ENCODE results near the gene ADD2.
"Not testable (repeated sequence)": the region's sequence is repeated elsewhere in the genome, so short reads cannot be mapped to it uniquely, and the experiment has no call there.

Gene ADD2, protein sequence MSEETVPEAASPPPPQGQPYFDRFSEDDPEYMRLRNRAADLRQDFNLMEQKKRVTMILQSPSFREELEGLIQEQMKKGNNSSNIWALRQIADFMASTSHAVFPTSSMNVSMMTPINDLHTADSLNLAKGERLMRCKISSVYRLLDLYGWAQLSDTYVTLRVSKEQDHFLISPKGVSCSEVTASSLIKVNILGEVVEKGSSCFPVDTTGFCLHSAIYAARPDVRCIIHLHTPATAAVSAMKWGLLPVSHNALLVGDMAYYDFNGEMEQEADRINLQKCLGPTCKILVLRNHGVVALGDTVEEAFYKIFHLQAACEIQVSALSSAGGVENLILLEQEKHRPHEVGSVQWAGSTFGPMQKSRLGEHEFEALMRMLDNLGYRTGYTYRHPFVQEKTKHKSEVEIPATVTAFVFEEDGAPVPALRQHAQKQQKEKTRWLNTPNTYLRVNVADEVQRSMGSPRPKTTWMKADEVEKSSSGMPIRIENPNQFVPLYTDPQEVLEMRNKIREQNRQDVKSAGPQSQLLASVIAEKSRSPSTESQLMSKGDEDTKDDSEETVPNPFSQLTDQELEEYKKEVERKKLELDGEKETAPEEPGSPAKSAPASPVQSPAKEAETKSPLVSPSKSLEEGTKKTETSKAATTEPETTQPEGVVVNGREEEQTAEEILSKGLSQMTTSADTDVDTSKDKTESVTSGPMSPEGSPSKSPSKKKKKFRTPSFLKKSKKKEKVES

DNA sequence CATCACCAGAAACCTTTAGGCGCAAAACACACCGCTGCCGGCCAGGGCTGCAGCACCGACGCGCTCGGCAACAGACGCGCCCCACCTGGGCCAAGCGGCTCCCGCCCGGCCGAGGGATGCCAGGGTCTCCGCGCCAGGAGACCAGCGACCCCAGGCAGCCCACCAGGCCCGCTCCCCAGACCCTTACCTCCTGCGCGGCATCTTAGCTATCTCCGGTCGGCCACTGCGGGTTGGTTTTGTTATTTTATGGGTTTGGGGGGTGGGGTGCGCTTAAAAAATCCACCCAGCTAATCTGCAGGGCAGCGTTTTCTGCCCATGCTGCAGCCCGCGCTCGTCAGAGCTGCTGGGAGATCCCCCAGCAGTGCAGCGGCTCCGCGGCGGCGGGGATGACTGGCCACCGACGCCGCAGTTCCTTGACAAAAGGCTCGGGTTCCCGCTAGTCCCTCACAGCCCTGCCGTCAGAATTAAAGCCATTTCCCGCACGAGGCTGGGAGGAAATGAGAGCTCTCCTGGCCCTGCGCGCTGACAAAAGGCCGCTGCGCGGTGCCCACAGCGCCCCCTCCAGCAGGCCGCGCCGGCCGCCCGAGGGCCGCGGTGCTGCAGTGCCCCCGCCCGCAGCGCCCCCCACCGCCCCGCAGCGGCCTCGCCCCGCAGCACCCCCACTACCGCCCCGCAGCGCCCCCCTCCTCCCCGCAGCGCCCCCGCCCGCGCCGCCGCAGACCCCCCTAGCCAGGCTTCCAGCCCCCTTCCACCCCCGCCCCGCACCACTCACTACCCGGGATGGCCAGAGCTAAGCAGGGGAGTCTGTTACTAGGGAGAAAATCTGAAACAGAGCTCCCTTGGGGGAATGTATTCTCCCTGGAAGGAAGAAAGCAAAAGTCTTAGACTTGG, at the start of gene ADD2:
TSS of gene ADD2 (minus strand) at position 502 of the 891 bp plus-strand sequence. CDS start 61,792 bp downstream, outside the sequence.
- ATAC-seq (replicated peaks; ENCODE audit: extremely low read depth, poor library complexity, severe bottlenecking) (peak; percentile 73), DNase-seq (ENCODE audit: low spot score in 2 of 2) (peak in 1 of 2 donors; percentile 10)
- H3K27me3 Mint-ChIP-seq: peaks cover 89% of the 10 kb centered on the region
- H3K27ac Mint-ChIP-seq (ENCODE audit: low read depth): peak within 1 kb of the TSS; percentile 57
- no peaks in the 10 kb centered on the region for H3K9me3 Mint-ChIP-seq
- peaks cover 3% of the 10 kb centered on the region for H3K36me3 Mint-ChIP-seq (ENCODE audit: insufficient read depth)
- peaks cover 21% of the 10 kb centered on the region for H3K4me1 Mint-ChIP-seq
- H3K4me3 Mint-ChIP-seq: peak within 1 kb of the TSS; percentile 76

DNA sequence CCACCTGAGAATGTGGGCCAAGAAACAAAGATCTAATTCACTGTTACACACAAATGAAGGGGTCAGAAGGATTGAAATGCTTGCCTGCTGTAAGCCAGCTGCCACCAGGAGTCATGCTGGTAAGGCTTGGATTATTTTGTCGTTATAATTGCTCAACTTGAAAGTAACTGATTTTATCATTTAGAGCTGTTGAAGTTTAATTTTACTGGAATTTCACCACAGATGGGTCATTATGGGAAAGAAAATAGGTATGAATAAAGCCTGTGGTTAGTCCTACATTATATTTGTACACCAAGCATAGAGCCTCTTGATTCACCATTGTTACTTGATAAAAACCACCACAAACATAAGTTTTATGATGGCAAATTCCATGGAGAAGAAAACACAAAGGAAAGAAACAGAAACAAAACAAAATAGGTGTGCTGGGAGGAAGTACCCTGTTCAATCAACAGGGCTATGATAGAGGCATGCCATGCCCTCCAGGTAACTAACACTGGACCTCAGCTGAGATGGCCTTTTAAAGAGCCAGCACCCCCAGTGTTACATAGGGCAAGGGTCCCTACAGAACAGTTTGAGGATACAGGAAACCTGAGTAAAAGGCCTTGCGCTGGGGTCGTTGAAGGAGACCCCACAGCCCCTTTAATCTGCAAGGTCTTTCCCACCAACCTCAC, 49.4 kb upstream of the ADD2 start:
- no peaks in the 10 kb centered on the region for H3K4me1 Mint-ChIP-seq
- H3K4me3 Mint-ChIP-seq: no peak overlapping the region
- no peaks in the 10 kb centered on the region for H3K36me3 Mint-ChIP-seq (ENCODE audit: insufficient read depth)
- no peaks in the 10 kb centered on the region for H3K27me3 Mint-ChIP-seq
- no peak for ATAC-seq (replicated peaks; ENCODE audit: extremely low read depth, poor library complexity, severe bottlenecking)
- no peak for DNase-seq (ENCODE audit: low spot score in 2 of 2)
- no peak overlapping the region for H3K27ac Mint-ChIP-seq (ENCODE audit: low read depth)
- no peaks in the 10 kb centered on the region for H3K9me3 Mint-ChIP-seq

DNA sequence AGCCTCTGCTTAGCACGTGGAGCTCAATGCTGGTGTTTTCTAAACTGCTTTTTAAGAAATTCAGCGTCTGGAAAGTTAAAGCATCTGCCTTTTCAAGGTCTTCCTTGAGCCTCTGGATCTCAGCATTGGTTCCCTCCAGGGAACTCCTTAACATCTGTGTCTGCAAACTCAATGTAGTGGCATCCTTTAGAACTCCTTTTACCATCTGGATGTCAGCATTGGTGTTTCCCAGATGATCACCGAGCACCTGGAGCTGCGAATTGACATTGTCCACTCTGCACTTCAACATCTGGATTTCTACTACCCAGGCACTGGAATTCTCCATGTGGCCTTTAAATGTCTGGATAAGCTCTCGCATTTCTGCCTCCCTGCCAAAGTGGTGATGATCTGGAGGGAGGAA, 48.7 kb upstream of the ADD2 start:
- Mint-ChIP-seq H3K27ac (ENCODE audit: low read depth) (no peak overlapping the region), H3K4me3 (no peak overlapping the region), H3K4me1 (no peaks in the 10 kb centered on the region), H3K27me3 (no peaks in the 10 kb centered on the region), H3K36me3 (ENCODE audit: insufficient read depth) (no peaks in the 10 kb centered on the region), H3K9me3 (no peaks in the 10 kb centered on the region)
- DNase-seq (ENCODE audit: low spot score in 2 of 2) (no peak), ATAC-seq (replicated peaks; ENCODE audit: extremely low read depth, poor library complexity, severe bottlenecking) (no peak)

DNA sequence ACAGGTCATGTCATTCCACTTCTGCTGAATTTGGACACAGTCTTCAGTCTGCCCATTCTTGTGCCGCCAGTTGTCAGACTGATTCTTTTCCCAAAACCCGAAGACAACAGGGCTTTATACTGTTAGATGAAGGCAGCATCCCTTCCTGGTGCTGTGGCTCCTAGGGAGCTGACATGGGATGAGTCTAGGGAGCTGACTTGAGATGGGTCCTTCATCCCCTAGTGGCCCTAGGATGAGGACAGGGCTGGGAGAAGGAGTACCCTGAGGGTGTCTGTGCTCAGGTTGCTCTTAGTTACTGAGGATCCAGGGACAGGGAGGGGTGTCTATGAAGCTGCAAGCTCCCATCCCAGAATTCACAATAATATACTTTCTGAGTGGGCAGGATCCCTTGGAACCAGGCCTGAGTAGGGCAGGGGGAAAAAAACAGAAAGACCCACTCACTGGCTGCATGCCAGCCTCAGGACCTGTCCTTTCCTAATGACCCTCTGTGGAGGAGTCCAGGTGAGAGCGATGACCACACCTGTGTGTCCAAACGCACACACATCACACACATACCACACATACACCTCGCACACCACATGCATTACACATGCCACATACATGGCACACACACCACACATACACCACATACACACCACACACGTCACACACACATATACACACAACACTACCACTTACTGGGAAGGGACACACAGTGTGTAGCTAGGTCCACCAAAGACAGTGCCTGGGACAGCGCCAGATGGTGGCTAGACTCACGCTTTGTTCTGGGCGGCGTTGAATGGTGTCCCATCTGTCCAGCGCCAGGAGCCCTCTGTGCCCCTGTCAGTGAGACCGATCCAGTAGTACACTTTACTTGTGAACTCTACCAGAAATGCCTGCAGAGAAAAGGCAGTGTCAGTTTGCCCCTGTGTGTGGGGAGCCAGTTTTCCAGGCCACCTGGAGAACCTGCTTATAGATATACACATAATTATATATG, 41.3 kb upstream of the ADD2 start:
- no peaks in the 10 kb centered on the region for H3K9me3 Mint-ChIP-seq
- H3K27me3 Mint-ChIP-seq: no peaks in the 10 kb centered on the region
- no peaks in the 10 kb centered on the region for H3K4me1 Mint-ChIP-seq
- ATAC-seq (replicated peaks; ENCODE audit: extremely low read depth, poor library complexity, severe bottlenecking) (no peak), DNase-seq (ENCODE audit: low spot score in 2 of 2) (no peak)
- no peak overlapping the region for H3K27ac Mint-ChIP-seq (ENCODE audit: low read depth)
- H3K4me3 Mint-ChIP-seq: no peak overlapping the region
- no peaks in the 10 kb centered on the region for H3K36me3 Mint-ChIP-seq (ENCODE audit: insufficient read depth)

DNA sequence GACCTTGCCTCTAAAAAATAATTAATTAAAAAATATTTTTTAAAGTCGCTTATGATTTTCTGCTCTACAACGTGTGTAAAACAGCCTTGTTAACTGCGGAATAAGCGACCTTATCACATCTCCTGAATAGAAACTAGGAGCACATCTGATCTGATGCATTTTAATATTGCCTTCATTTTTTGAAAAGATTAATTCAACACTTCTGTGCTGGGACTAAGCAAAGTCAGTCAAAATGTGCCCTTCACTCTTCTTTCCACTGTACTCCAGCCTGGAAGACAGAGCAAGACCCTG, 39.8 kb upstream of the ADD2 start:
- DNase-seq (ENCODE audit: low spot score in 2 of 2) (no peak), ATAC-seq (replicated peaks; ENCODE audit: extremely low read depth, poor library complexity, severe bottlenecking) (no peak)
- no peaks in the 10 kb centered on the region for H3K4me1 Mint-ChIP-seq
- H3K4me3 Mint-ChIP-seq: no peak overlapping the region
- no peaks in the 10 kb centered on the region for H3K27me3 Mint-ChIP-seq
- no peaks in the 10 kb centered on the region for H3K9me3 Mint-ChIP-seq
- no peaks in the 10 kb centered on the region for H3K36me3 Mint-ChIP-seq (ENCODE audit: insufficient read depth)
- H3K27ac Mint-ChIP-seq (ENCODE audit: low read depth): no peak overlapping the region

DNA sequence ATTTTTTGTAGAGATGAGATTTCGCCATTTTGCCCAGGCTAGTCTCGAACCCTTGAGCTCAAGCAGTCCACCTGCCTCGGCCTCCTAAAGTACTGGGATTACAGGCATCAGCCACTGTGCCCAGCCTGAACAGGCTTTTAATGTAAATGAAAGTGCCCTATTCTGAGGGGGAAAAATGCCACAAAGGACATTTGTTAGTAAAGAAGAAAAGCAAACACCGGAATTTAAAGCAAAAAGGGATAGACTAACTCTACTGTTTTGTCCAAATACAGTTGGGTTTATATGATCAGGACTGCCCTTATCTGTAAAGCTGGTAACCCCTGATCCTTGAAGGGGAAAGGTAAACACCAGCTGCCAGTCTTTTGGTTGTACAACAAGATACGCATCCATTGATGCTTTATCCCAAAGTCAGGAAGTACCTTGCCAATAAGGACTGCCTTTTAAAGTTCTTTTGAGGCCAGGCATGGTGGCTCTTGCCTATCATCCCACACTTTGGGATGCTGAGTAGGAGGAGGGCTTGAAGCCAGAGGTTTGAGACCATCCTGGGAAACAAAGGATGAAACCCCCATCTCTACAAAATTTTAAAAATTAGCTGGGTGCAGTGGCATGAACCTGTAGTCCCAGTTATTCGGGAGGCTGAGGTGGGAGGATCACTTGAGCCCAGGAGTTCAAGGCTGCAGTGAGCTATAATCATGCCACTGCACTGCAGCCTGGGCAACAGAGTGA, 39.3 kb upstream of the ADD2 start:
- DNase-seq (ENCODE audit: low spot score in 2 of 2): no peak
- no peaks in the 10 kb centered on the region for H3K9me3 Mint-ChIP-seq

DNA sequence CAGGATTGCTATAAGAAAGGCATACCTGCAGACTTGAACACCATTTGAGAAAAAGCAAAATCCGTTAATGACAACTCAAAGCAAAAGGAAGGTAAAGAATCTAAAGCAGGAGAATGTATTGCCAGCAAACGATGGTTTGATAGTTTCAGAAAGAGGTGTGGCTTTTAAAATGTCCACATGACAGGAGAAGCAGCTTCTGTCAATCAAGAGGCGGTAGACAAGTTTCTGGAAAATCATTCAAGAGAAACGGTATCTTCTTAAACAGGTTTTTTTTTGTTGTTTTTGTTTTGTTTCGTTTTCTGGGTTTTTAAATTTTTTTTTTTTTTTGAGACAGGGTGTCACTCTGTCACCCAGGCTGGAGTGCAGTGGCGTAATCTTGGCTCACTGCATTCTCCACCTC, 38.6 kb upstream of the ADD2 start:
- Mint-ChIP-seq H3K4me1 (no peaks in the 10 kb centered on the region), H3K4me3 (no peak overlapping the region), H3K27me3 (no peaks in the 10 kb centered on the region), H3K9me3 (no peaks in the 10 kb centered on the region), H3K36me3 (ENCODE audit: insufficient read depth) (no peaks in the 10 kb centered on the region), H3K27ac (ENCODE audit: low read depth) (no peak overlapping the region)
- no peak for ATAC-seq (replicated peaks; ENCODE audit: extremely low read depth, poor library complexity, severe bottlenecking)
- DNase-seq (ENCODE audit: low spot score in 2 of 2): no peak

More for the DNA sequence above, 39.3 kb upstream of the ADD2 start:
- H3K36me3 Mint-ChIP-seq (ENCODE audit: insufficient read depth): no peaks in the 10 kb centered on the region
- H3K27ac Mint-ChIP-seq (ENCODE audit: low read depth): no peak overlapping the region
- no peak overlapping the region for H3K4me3 Mint-ChIP-seq
- no peaks in the 10 kb centered on the region for H3K4me1 Mint-ChIP-seq
- ATAC-seq (replicated peaks; ENCODE audit: extremely low read depth, poor library complexity, severe bottlenecking): no peak
- H3K27me3 Mint-ChIP-seq: no peaks in the 10 kb centered on the region

DNA sequence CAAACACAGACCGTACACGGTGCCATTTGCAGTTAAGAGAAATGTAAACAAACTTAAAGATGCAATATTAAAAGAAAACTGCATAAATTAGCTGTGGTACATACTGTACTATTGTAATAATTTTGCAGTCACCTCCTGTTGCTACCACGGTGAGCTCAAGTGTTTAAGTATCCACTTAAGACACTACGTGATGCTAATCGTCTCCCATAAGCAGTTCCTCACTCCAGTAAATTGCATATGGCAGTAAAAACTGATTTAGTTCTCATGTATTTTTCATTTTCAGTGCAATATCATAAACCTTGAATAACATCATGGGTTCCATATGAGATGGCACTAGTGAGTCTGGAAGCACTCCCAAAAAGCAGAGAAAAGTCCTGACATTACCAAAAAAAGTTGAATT, 38.0 kb upstream of the ADD2 start:
- no peaks in the 10 kb centered on the region for H3K4me1 Mint-ChIP-seq
- no peak overlapping the region for H3K4me3 Mint-ChIP-seq
- ATAC-seq (replicated peaks; ENCODE audit: extremely low read depth, poor library complexity, severe bottlenecking) (no peak), DNase-seq (ENCODE audit: low spot score in 2 of 2) (no peak)
- no peaks in the 10 kb centered on the region for H3K9me3 Mint-ChIP-seq
- H3K27ac Mint-ChIP-seq (ENCODE audit: low read depth): no peak overlapping the region
- no peaks in the 10 kb centered on the region for H3K27me3 Mint-ChIP-seq
- H3K36me3 Mint-ChIP-seq (ENCODE audit: insufficient read depth): no peaks in the 10 kb centered on the region

DNA sequence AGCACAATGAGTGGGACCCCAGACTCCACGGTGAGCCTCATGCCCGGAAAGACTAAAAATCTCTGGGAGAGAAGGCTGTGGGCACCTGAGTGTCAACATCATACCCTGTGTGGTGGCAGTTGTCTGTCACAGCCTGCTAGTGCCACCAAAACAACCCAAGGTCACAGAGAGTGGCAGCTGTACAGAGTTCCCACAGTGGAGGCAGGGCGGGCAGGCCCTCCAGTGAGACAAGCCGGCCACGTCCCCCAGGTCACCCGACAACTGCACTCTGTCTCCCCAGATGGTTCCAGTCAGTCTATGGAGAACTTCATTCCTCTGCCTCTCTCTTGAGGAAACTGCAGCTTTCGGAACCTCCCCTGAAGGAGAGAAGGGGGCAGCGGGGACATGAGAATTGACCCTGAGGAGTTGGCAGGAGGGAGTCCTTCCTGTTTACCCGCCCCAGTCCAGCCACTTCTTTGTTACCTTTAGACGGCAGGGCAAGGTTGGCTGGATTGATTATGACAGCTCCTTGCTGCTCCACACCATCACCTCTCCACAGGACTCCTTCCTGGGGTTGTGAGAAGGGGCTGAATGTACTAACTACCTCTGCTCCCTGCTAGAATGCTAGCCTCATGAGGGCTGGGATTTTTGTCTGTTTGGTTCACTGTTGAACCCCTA, 33.7 kb upstream of the ADD2 start:
- ATAC-seq (replicated peaks; ENCODE audit: extremely low read depth, poor library complexity, severe bottlenecking) (no peak), DNase-seq (ENCODE audit: low spot score in 2 of 2) (no peak)
- Mint-ChIP-seq H3K4me1 (no peaks in the 10 kb centered on the region), H3K27ac (ENCODE audit: low read depth) (no peak overlapping the region), H3K4me3 (no peak overlapping the region), H3K9me3 (peaks cover 7% of the 10 kb centered on the region), H3K27me3 (peaks cover 8% of the 10 kb centered on the region), H3K36me3 (ENCODE audit: insufficient read depth) (no peaks in the 10 kb centered on the region)

DNA sequence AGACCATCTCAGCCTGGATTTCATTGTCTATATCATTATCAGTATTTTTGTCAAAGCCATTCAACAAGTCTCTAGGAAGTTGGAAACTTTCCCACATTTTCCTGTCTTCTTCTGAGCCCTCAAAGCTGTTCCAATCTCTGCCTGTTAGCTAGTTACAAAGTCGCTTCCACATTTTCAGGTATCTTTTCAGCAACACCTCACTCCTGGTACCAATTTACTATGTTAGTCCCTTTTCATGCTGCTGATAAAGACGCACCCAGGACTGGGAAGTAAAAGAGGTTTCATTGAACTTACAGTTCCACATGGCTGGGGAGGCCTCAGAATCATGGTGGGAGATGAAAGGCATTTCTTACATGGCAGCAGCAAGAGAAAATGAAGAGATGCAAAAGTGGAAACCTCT, 31.7 kb upstream of the ADD2 start:
- H3K36me3 Mint-ChIP-seq (ENCODE audit: insufficient read depth): no peaks in the 10 kb centered on the region
- H3K4me1 Mint-ChIP-seq: no peaks in the 10 kb centered on the region
- H3K27me3 Mint-ChIP-seq: peaks cover 8% of the 10 kb centered on the region
- H3K9me3 Mint-ChIP-seq: peaks cover 7% of the 10 kb centered on the region
- H3K4me3 Mint-ChIP-seq: no peak overlapping the region
- no peak for ATAC-seq (replicated peaks; ENCODE audit: extremely low read depth, poor library complexity, severe bottlenecking)
- DNase-seq (ENCODE audit: low spot score in 2 of 2): no peak
- no peak overlapping the region for H3K27ac Mint-ChIP-seq (ENCODE audit: low read depth)

DNA sequence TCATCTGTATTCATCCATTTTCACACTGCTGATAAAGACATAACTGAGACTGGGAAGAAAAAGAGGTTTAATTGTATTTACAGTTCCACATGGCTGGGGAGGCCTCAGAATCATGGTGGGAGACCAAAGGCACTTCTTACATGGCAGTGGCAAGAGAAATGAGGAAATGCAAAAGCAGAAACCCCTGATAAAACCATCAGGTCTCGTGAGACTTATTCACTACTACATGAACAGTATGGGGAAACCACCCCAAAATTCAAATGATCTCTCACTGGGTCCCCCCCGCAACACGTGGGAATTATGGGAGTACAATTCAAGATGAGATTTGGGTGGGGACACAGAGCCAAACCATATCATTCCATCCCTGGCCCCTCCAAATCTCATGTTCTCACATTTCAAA, 30.0 kb upstream of the ADD2 start:
- not testable (repeated sequence) for ATAC-seq (replicated peaks; ENCODE audit: extremely low read depth, poor library complexity, severe bottlenecking); H3K27ac Mint-ChIP-seq (ENCODE audit: low read depth); H3K4me3 Mint-ChIP-seq; H3K4me1 Mint-ChIP-seq; H3K9me3 Mint-ChIP-seq; H3K27me3 Mint-ChIP-seq; H3K36me3 Mint-ChIP-seq (ENCODE audit: insufficient read depth); DNase-seq (ENCODE audit: low spot score in 2 of 2)

All from central memory CD8-positive, alpha-beta T cell (primary cell).